ENCODE results near the gene MIR17HG.

MIR17HG gene

GRCh38 chr13:91369441-91369831 is 21.9 kb downstream of the MIR17HG start:
- Histone ChIP-seq H3K9ac (ENCODE audit: low read length) (no peak overlapping the region), H3K36me3 (ENCODE audit: low read length) (no peaks in the 10 kb centered on the region), H3K79me2 (ENCODE audit: insufficient read depth, low read length) (no peaks in the 10 kb centered on the region), H3K4me2 (ENCODE audit: low read depth, low read length, poor library complexity, severe bottlenecking) (no peak overlapping the region), H3K27me3 (ENCODE audit: low read length) (no peaks in the 10 kb centered on the region), H4K20me1 (ENCODE audit: low read depth, low read length) (no peaks in the 10 kb centered on the region), H3K27ac (ENCODE audit: low read depth, low read length) (no peak overlapping the region), H2AFZ (ENCODE audit: low read depth, low read length, severe bottlenecking) (no peak overlapping the region), H3K9me3 (ENCODE audit: insufficient read depth, low read length) (no peaks in the 10 kb centered on the region), H3K4me3 (ENCODE audit: insufficient read depth, low read length, poor library complexity, severe bottlenecking) (no peak overlapping the region), H3K9me2 (replicated peaks; ENCODE audit: insufficient read depth, low read length) (no peaks in the 10 kb centered on the region), H3F3A (ENCODE audit: insufficient read depth) (peaks cover 12% of the 10 kb centered on the region)
- TF ChIP-seq, protein P1, sequence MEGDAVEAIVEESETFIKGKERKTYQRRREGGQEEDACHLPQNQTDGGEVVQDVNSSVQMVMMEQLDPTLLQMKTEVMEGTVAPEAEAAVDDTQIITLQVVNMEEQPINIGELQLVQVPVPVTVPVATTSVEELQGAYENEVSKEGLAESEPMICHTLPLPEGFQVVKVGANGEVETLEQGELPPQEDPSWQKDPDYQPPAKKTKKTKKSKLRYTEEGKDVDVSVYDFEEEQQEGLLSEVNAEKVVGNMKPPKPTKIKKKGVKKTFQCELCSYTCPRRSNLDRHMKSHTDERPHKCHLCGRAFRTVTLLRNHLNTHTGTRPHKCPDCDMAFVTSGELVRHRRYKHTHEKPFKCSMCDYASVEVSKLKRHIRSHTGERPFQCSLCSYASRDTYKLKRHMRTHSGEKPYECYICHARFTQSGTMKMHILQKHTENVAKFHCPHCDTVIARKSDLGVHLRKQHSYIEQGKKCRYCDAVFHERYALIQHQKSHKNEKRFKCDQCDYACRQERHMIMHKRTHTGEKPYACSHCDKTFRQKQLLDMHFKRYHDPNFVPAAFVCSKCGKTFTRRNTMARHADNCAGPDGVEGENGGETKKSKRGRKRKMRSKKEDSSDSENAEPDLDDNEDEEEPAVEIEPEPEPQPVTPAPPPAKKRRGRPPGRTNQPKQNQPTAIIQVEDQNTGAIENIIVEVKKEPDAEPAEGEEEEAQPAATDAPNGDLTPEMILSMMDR (IDR thresholded peaks at IDR 0.05; ENCODE audit: insufficient read depth, low read length, poor library complexity, severe bottlenecking) = no peak
- no peak for TF ChIP-seq EZH2phosphoT487 (conservative IDR thresholded peaks at IDR 0.05; ENCODE audit: low read length)

GRCh38 chr13:91370501-91370900 is 23.0 kb downstream of the MIR17HG start:
- no peak overlapping the region for H3K4me3 ChIP-seq (ENCODE audit: insufficient read depth, low read length, poor library complexity, severe bottlenecking)
- no peak overlapping the region for H3K9ac ChIP-seq (ENCODE audit: low read length)
- no peaks in the 10 kb centered on the region for H3K9me2 ChIP-seq (replicated peaks; ENCODE audit: insufficient read depth, low read length)
- TF ChIP-seq, protein P1 (IDR thresholded peaks at IDR 0.05; ENCODE audit: insufficient read depth, low read length, poor library complexity, severe bottlenecking) = no peak
- TF ChIP-seq EZH2phosphoT487 (conservative IDR thresholded peaks at IDR 0.05; ENCODE audit: low read length) = no peak
- H3K79me2 ChIP-seq (ENCODE audit: insufficient read depth, low read length) = no peaks in the 10 kb centered on the region
- H3K27me3 ChIP-seq (ENCODE audit: low read length) = no peaks in the 10 kb centered on the region
- no peaks in the 10 kb centered on the region for H4K20me1 ChIP-seq (ENCODE audit: low read depth, low read length)
- H3K4me2 ChIP-seq (ENCODE audit: low read depth, low read length, poor library complexity, severe bottlenecking) = no peak overlapping the region
- H3K36me3 ChIP-seq (ENCODE audit: low read length) = no peaks in the 10 kb centered on the region
- H3K9me3 ChIP-seq (ENCODE audit: insufficient read depth, low read length) = no peaks in the 10 kb centered on the region
- H3F3A ChIP-seq (ENCODE audit: insufficient read depth) = peaks cover 2% of the 10 kb centered on the region; the same call in 1 of the 2 replicates
- H3K27ac ChIP-seq (ENCODE audit: low read depth, low read length) = no peak overlapping the region
- H2AFZ ChIP-seq (ENCODE audit: low read depth, low read length, severe bottlenecking) = no peak overlapping the region

DNA sequence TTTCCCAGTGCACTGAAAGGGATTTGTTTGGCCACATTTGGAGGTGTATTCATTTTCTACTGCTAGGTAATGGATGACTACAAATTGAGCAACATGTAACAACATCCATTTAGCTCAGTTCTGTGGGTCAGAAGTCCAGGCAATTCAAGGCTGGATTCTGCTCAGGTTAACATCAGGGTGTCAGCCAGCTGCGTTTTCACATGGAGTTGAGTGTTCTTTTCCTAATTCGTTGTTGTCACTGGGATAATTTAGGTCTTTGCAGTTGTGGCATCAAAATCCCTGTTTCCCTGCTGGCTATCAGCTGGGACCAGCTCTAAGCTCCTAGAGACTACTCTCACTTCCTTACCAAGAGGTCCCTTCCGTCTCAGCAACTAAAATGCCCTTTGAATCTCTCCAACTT is 25.4 kb downstream of the MIR17HG start:
- Histone ChIP-seq H3K27me3 (ENCODE audit: low read length) (no peaks in the 10 kb centered on the region), H3K4me3 (ENCODE audit: insufficient read depth, low read length, poor library complexity, severe bottlenecking) (no peak overlapping the region), H4K20me1 (ENCODE audit: low read depth, low read length) (no peaks in the 10 kb centered on the region), H3K36me3 (ENCODE audit: low read length) (no peaks in the 10 kb centered on the region), H3K27ac (ENCODE audit: low read depth, low read length) (no peak overlapping the region), H3K9me2 (replicated peaks; ENCODE audit: insufficient read depth, low read length) (no peaks in the 10 kb centered on the region), H3F3A (ENCODE audit: insufficient read depth) (no peaks in the 10 kb centered on the region), H3K9me3 (ENCODE audit: insufficient read depth, low read length) (no peaks in the 10 kb centered on the region), H3K4me2 (ENCODE audit: low read depth, low read length, poor library complexity, severe bottlenecking) (no peak overlapping the region), H3K79me2 (ENCODE audit: insufficient read depth, low read length) (no peaks in the 10 kb centered on the region), H3K9ac (ENCODE audit: low read length) (no peak overlapping the region), H2AFZ (ENCODE audit: low read depth, low read length, severe bottlenecking) (no peak overlapping the region)
- TF ChIP-seq, protein P1 (IDR thresholded peaks at IDR 0.05; ENCODE audit: insufficient read depth, low read length, poor library complexity, severe bottlenecking) = no peak
- TF ChIP-seq EZH2phosphoT487 (conservative IDR thresholded peaks at IDR 0.05; ENCODE audit: low read length) = no peak

All from SU-DHL-6 (cell line).